Osteoblast (primary cell): Measurements from ENCODE around the gene NCKAP5. TPM values are rescaled to one million over a fixed set of nuclear protein-coding genes. Genes with fewer than 3 reads are reported as not detected.

Experiments used
- DNase-seq: peaks from one replicate; pipeline ENCODE4 v3.0.0; 2011; ENCODE audit warnings: low spot score, mixed read lengths; ENCODE audit not compliant: insufficient read length; ENCODE audit errors: missing footprints
- H2AFZ ChIP-seq: 2 replicates; pipeline ENCODE4 v1.6.0; 2011; ENCODE audit warnings: mild to moderate bottlenecking, low read length
- H3K27ac ChIP-seq: 2 replicates; pipeline ENCODE4 v1.5.1; 2011; ENCODE audit warnings: mild to moderate bottlenecking, low read depth, low read length, moderate library complexity
- H3K27me3 ChIP-seq: 2 replicates; pipeline ENCODE4 v1.6.0; 2012; ENCODE audit warnings: mild to moderate bottlenecking, control low read depth, inconsistent platforms, low read length, moderate library complexity; ENCODE audit not compliant: insufficient read depth
- H3K36me3 ChIP-seq: 2 replicates; pipeline ENCODE4 v1.5.1; 2011; ENCODE audit warnings: mild to moderate bottlenecking, low read length, control low read depth, moderate library complexity; ENCODE audit not compliant: insufficient read depth
- H3K4me1 ChIP-seq: 2 replicates; pipeline ENCODE4 v1.5.1; 2011; ENCODE audit warnings: mild to moderate bottlenecking, low read length, control low read depth, moderate library complexity; ENCODE audit not compliant: insufficient read depth
- H3K4me2 ChIP-seq: 2 replicates; pipeline ENCODE4 v1.6.0; 2011; ENCODE audit warnings: mild to moderate bottlenecking, low read length; ENCODE audit not compliant: insufficient read depth
- H3K4me3 ChIP-seq: fragments of 200-600 bp; sonication (generic); 3 replicates; pipeline ENCODE4 v1.5.1; 2012; ENCODE audit warnings: mild to moderate bottlenecking, low read length, inconsistent platforms; ENCODE audit not compliant: insufficient read depth
- H3K79me2 ChIP-seq: 2 replicates; pipeline ENCODE4 v1.6.0; 2012; ENCODE audit warnings: mild to moderate bottlenecking, low read length, control low read depth, inconsistent platforms; ENCODE audit not compliant: insufficient read depth
- H3K9me3 ChIP-seq: 2 replicates; pipeline ENCODE4 v1.5.1; 2011; ENCODE audit warnings: low read depth, low read length, control low read depth
- H4K20me1 ChIP-seq: 2 replicates; pipeline ENCODE4 v1.6.0; 2012; ENCODE audit warnings: mild to moderate bottlenecking, low read length, control low read depth; ENCODE audit not compliant: insufficient read depth
- total RNA-seq: library from RNA; depleted of rRNA; stranded (reverse); fragments of >200 nt; gene quantifications from 2 replicates; pipeline ENCODE4 v1.2.3, GENCODE V29; 2012
- TF ChIP-seq, protein P1 (sequence below): IDR thresholded peaks from 2 replicates; pipeline ENCODE4 v1.5.1; 2011; ENCODE audit warnings: mild to moderate bottlenecking, low read depth, low read length, moderate library complexity; ENCODE audit errors: extremely low read depth

The NCKAP5 gene
- total RNA-seq, 1 donor: 1.8 TPM

DNA sequence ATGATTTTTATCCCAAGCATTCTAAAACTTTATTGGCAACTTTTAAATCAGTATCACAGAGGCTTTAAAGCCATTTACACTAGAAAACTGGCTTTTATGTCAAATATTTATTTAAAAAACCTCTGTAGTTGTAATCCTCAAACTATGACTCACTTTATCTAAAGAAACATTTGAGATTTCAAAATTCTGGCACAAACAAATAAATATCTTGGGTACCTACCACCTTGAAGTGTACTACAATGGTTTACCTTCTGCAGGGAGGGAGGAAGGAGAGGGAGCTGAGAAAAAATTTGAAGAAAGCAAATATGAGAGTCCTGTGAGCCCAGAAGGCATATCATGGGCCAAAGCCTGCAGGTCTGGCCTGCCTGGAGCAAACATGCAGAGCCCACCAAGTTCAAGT is 155.6 kb downstream of the NCKAP5 start:
- Histone ChIP-seq H3K27ac (no peak overlapping the region), H3K9me3 (no peaks in the 10 kb centered on the region), H4K20me1 (no peaks in the 10 kb centered on the region), H3K27me3 (no peaks in the 10 kb centered on the region), H3K4me1 (peaks cover 11% of the 10 kb centered on the region), H2AFZ (no peak overlapping the region), H3K36me3 (no peaks in the 10 kb centered on the region), H3K4me3 (no peak overlapping the region), H3K79me2 (no peaks in the 10 kb centered on the region), H3K4me2 (no peak overlapping the region)
- TF ChIP-seq, protein P1, sequence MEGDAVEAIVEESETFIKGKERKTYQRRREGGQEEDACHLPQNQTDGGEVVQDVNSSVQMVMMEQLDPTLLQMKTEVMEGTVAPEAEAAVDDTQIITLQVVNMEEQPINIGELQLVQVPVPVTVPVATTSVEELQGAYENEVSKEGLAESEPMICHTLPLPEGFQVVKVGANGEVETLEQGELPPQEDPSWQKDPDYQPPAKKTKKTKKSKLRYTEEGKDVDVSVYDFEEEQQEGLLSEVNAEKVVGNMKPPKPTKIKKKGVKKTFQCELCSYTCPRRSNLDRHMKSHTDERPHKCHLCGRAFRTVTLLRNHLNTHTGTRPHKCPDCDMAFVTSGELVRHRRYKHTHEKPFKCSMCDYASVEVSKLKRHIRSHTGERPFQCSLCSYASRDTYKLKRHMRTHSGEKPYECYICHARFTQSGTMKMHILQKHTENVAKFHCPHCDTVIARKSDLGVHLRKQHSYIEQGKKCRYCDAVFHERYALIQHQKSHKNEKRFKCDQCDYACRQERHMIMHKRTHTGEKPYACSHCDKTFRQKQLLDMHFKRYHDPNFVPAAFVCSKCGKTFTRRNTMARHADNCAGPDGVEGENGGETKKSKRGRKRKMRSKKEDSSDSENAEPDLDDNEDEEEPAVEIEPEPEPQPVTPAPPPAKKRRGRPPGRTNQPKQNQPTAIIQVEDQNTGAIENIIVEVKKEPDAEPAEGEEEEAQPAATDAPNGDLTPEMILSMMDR: no peak
- DNase-seq: no peak

DNA sequence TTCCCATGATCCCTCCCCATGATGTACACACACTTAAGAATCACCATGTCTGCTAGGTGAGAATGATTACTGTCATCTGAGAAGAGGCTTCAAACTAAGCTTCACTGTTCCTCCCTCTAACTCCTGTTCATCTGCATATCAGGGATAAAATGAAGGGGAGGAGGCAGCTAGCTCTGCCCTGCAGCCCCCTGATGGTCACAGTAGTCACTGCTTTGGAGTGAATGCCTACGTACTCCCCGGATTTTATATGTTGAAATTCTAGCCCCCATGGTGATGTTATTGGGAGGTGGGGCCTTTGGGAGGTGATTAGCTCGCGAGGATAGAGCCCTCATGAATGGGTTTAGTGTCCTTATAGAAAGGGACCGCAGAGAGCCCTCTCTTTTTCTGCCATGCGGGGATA is 156.4 kb downstream of the NCKAP5 start:
- Histone ChIP-seq H3K4me3 (no peak overlapping the region), H3K27ac (no peak overlapping the region), H3K36me3 (no peaks in the 10 kb centered on the region), H3K4me2 (no peak overlapping the region), H4K20me1 (no peaks in the 10 kb centered on the region), H2AFZ (no peak overlapping the region), H3K27me3 (peaks cover 2% of the 10 kb centered on the region), H3K4me1 (peaks cover 11% of the 10 kb centered on the region), H3K79me2 (no peaks in the 10 kb centered on the region), H3K9me3 (no peaks in the 10 kb centered on the region)
- DNase-seq: no peak
- TF ChIP-seq, protein P1: no peak

DNA sequence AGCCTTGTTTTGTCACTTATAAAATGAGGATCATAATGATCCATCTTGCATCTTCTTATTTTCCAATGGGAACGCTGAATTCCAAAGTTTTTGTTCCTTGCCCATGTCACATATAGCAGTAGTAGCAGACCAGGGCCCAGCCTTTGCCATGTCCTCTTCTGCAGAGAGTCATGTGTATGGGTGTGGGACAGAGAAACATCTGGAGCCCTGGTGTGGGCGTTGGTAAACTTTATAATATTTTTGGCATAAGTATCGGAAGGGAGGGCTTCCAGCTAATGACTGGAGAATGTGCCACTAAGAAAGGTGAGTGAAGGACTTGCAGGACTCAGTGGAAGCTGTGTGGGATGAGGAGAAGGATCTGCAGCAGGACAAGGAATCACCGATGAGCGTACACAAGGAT is 157.2 kb downstream of the NCKAP5 start:
- H4K20me1 ChIP-seq: no peaks in the 10 kb centered on the region
- peaks cover 11% of the 10 kb centered on the region for H3K4me1 ChIP-seq
- DNase-seq: no peak
- H2AFZ ChIP-seq: no peak overlapping the region
- no peak overlapping the region for H3K4me2 ChIP-seq
- no peaks in the 10 kb centered on the region for H3K79me2 ChIP-seq
- peaks cover 5% of the 10 kb centered on the region for H3K27me3 ChIP-seq
- H3K9me3 ChIP-seq: no peaks in the 10 kb centered on the region
- H3K36me3 ChIP-seq: no peaks in the 10 kb centered on the region
- no peak overlapping the region for H3K4me3 ChIP-seq
- TF ChIP-seq, protein P1: no peak
- H3K27ac ChIP-seq: no peak overlapping the region

DNA sequence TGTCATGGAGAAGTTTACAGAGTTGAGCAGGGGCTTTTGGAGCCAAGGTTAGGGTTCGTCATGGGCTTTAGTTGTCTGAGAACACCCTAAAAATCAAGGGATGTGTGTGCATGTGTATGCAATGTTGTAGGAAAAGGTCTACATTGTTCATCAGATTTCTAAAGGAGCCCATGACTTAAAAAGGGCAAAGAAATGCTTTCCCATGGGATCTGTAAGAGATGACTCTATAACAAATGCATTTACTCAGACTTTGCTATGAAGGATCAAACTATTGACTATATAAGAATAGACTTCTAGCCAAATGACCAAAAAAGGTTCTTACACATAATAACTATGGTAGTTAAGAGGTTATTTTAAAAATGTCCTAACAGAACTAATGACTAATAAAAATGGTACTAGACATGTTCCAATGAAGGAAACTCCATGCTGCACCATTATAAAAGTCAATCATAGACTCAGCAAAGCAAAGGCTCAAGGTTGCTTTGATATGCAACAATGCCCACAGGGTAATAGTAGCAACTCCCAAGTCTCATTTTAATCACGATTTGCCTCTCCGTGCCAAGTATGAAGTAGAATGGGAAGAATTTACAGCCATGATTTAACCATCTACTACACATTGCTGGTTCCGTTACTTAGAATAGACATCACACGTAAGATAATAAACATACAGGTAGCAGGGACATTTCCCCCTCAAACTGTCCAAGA is 158.5 kb downstream of the NCKAP5 start:
- H3K27ac ChIP-seq: no peak overlapping the region
- H4K20me1 ChIP-seq: no peaks in the 10 kb centered on the region
- no peak overlapping the region for H3K4me3 ChIP-seq
- no peak overlapping the region for H2AFZ ChIP-seq
- DNase-seq: no peak
- no peaks in the 10 kb centered on the region for H3K36me3 ChIP-seq
- H3K9me3 ChIP-seq: no peaks in the 10 kb centered on the region
- no peaks in the 10 kb centered on the region for H3K79me2 ChIP-seq
- H3K4me1 ChIP-seq: peaks cover 8% of the 10 kb centered on the region
- TF ChIP-seq, protein P1: no peak
- H3K27me3 ChIP-seq: peaks cover 5% of the 10 kb centered on the region
- no peak overlapping the region for H3K4me2 ChIP-seq
